HL-60 (cell line): ENCODE results near the gene PA2G4.

Source experiments
- CTCF ChIP-seq: IDR thresholded peaks from one replicate; pipeline ENCODE4 v1.5.1; 2011; ENCODE audit warnings: low read length, control low read depth, inconsistent platforms; ENCODE audit not compliant: insufficient read depth
- GABPA ChIP-seq: IDR thresholded peaks from 2 replicates; pipeline ENCODE4 v1.6.1; 2012; ENCODE audit warnings: low read depth
- POLR2AphosphoS5 ChIP-seq: IDR thresholded peaks from 2 replicates; pipeline ENCODE4 v1.6.1; 2012; ENCODE audit warnings: low read depth
- REST ChIP-seq: IDR thresholded peaks from 2 replicates; pipeline ENCODE4 v1.6.1; 2012; ENCODE audit warnings: low read depth; ENCODE audit not compliant: insufficient replicate concordance

- TF ChIP-seq CTCF: no peak
- TF ChIP-seq GABPA: no peak
- TF ChIP-seq POLR2AphosphoS5: no peak; the same call in 1 of the 2 replicates
- no peak for TF ChIP-seq REST
These were observed 46.2 kb downstream of the PA2G4 start for GRCh38 chr12:56150563-56150962.
